A549 (cell line): ENCODE results near the gene PCNX3. TPM values are rescaled to one million over a fixed set of nuclear protein-coding genes. Genes with fewer than 3 reads are reported as not detected.

Source experiments
- ATAC-seq, 2 experiments: fragments of 200-7000 bp in 1 of 2; fragments of >200 bp in 1 of 2; cut with Nextera tagmentation in 1 of 2; cut with Tn5 transposase in 1 of 2; 3 replicates each; pipeline versions ENCODE4 v1.8.0 to v1.9.1; 2018 to 2020; ENCODE audit warnings: mild to moderate bottlenecking in 1 of 2, moderate library complexity in 1 of 2
- CTCF ChIA-PET: fragments of 300-600 bp; sonication (Branson Sonifier 250); formaldehyde crosslinking; extraction: SDS; loops from one replicate; lab custom pipeline; 2021; ENCODE audit warnings: antibody characterized with exemption, inconsistent platforms; lab: Yijun Ruan, JAX
- POLR2A ChIA-PET: fragments of 350-600 bp; formaldehyde crosslinking; extraction: SDS; loops from one replicate; lab custom pipeline; 2021; ENCODE audit warnings: antibody characterized with exemption, inconsistent platforms; lab: Yijun Ruan, JAX
- DNase-seq, 2 experiments: peaks; one replicate each; pipeline versions ENCODE4 v3.0.0 to v3.0.0-alpha.2; 2011 to 2016; ENCODE audit warnings: low read depth in 1 of 2, low spot score in 1 of 2
- FAIRE-seq: peaks from 2 replicates; lab custom pipeline; 2011; peaks lifted over from hg19 to GRCh38; lab: Jason Lieb, UNC
- H3K27ac ChIP-seq, 2 experiments: fragments of >200 bp; sonication (Bioruptor Twin); formaldehyde crosslinking; 3 replicates each; pipeline ENCODE4 v1.5.1; 2016 to 2017
- H3K4me1 ChIP-seq: fragments of >200 bp; sonication (Bioruptor Twin); formaldehyde crosslinking; 3 replicates; pipeline ENCODE4 v1.6.1; 2016
- H3K4me2 ChIP-seq: fragments of >200 bp; sonication (Bioruptor Twin); formaldehyde crosslinking; 3 replicates; pipeline ENCODE4 v1.6.1; 2016
- H3K4me3 ChIP-seq: fragments of >200 bp; sonication (Bioruptor Twin); formaldehyde crosslinking; 3 replicates; pipeline ENCODE4 v1.5.1; 2016
- H3K9me3 ChIP-seq: fragments of >200 bp; sonication (Bioruptor Twin); formaldehyde crosslinking; 3 replicates; pipeline ENCODE4 v1.6.1; 2016
- CBX8 ChIP-seq: fragments of 200-600 bp; sonication (generic); IDR thresholded peaks from 2 replicates; pipeline ENCODE4 v1.6.1; 2016
- CHD2 ChIP-seq: fragments of 150-350 bp; IDR thresholded peaks from 2 replicates; pipeline ENCODE4 v1.6.1; 2014; ENCODE audit warnings: low read length; ENCODE audit not compliant: partially characterized antibody
- EHF ChIP-seq: fragments of 250-450 bp; sonication (Bioruptor Pico); IDR thresholded peaks from 2 replicates; pipeline ENCODE4 v1.5.0; 2020; ENCODE audit warnings: mild to moderate bottlenecking
- EHMT2 ChIP-seq: fragments of 200-600 bp; sonication (generic); IDR thresholded peaks from 2 replicates; pipeline ENCODE4 v1.6.1; 2016; ENCODE audit warnings: antibody characterized with exemption, low read depth, mild to moderate bottlenecking, moderate library complexity
- HEYL ChIP-seq: fragments of 250-450 bp; sonication (Bioruptor Pico); IDR thresholded peaks from 2 replicates; pipeline ENCODE4 v1.8.0; 2021; ENCODE audit warnings: mild to moderate bottlenecking, moderate library complexity
- HOXB5 ChIP-seq: fragments of 250-450 bp; sonication (Bioruptor Pico); IDR thresholded peaks from 2 replicates; pipeline ENCODE4 v1.5.0; 2020; ENCODE audit warnings: mild to moderate bottlenecking, moderate library complexity
- JUN ChIP-seq, 2 experiments: fragments of >200 bp; sonication (Bioruptor Twin); formaldehyde crosslinking; IDR thresholded peaks; 2 replicates in 1 of 2; 3 replicates in 1 of 2; pipeline ENCODE4 v1.6.1; 2016 to 2017
- KDM1A ChIP-seq: fragments of 200-600 bp; sonication (generic); IDR thresholded peaks from 2 replicates; pipeline ENCODE4 v1.6.1; 2016; ENCODE audit warnings: low read depth, mild to moderate bottlenecking
- MAZ ChIP-seq: fragments of 150-350 bp; IDR thresholded peaks from 2 replicates; pipeline ENCODE4 v1.6.1; 2014; ENCODE audit warnings: antibody characterized with exemption, low read depth, low read length, borderline replicate concordance
- NPAS2 ChIP-seq: fragments of 250-450 bp; sonication (Bioruptor Pico); IDR thresholded peaks from 2 replicates; pipeline ENCODE4 v1.8.0; 2022; ENCODE audit warnings: mild to moderate bottlenecking, moderate library complexity, borderline replicate concordance
- RAD21 ChIP-seq, 2 experiments: fragments of >200 bp in 1 of 2; sonication (Bioruptor Twin) in 1 of 2; formaldehyde crosslinking in 1 of 2; IDR thresholded peaks in 1 of 2; conservative IDR thresholded peaks in 1 of 2; 2 replicates in 1 of 2; 3 replicates in 1 of 2; pipeline ENCODE4 v1.6.1; 2012 to 2018; ENCODE audit warnings: inconsistent platforms in 1 of 2
- RCOR1 ChIP-seq: fragments of 150-350 bp; IDR thresholded peaks from 2 replicates; pipeline ENCODE4 v1.6.1; 2014; ENCODE audit warnings: antibody characterized with exemption, low read length, low read depth
- RFX5 ChIP-seq: fragments of 450-650 bp; IDR thresholded peaks from 2 replicates; pipeline ENCODE4 v1.7.1; 2014; ENCODE audit warnings: antibody characterized with exemption, mild to moderate bottlenecking, moderate library complexity
- TFCP2L1 ChIP-seq: fragments of 250-450 bp; sonication (Bioruptor Pico); IDR thresholded peaks from 2 replicates; pipeline ENCODE4 v1.5.0; 2021; ENCODE audit warnings: mild to moderate bottlenecking
- TP53 ChIP-seq: fragments of 250-450 bp; sonication (Bioruptor Pico); IDR thresholded peaks from 2 replicates; pipeline ENCODE4 v1.5.0; 2021; ENCODE audit warnings: mild to moderate bottlenecking, moderate library complexity
- ZC3H11A ChIP-seq: fragments of 450-650 bp; IDR thresholded peaks from 2 replicates; pipeline ENCODE4 v1.6.1; 2014; ENCODE audit warnings: antibody characterized with exemption, mild to moderate bottlenecking
- ZFP36 ChIP-seq: fragments of 450-650 bp; IDR thresholded peaks from 2 replicates; pipeline ENCODE4 v1.6.1; 2014; ENCODE audit warnings: borderline replicate concordance; ENCODE audit not compliant: partially characterized antibody
- ZSCAN20 ChIP-seq: fragments of 250-450 bp; sonication (Bioruptor Pico); IDR thresholded peaks from 2 replicates; pipeline ENCODE4 v1.8.0; 2022; ENCODE audit warnings: mild to moderate bottlenecking, moderate library complexity
- WGBS: methylation state at CpG from one replicate; pipeline ENCODE4 v1.1.6; 2017; ENCODE audit errors: missing lambda C conversion rate; 5-methylcytosine and 5-hydroxymethylcytosine counted together
- polyA plus RNA-seq, 4 experiments: library from polyadenylated mRNA; depleted of rRNA in 3 of 4; stranded (reverse); fragments of >200 nt; fragmentation: RNase III in 1 of 4; extraction: RNeasy Plus Mini Kit Qiagen cat#74134 plus additional on column Dnase treatment in 1 of 4; gene quantifications; 2 replicates in 3 of 4; 3 replicates in 1 of 4; pipeline ENCODE4 v1.2.3, GENCODE V29; 2011 to 2017
- TF ChIP-seq, protein P1 (sequence below): IDR thresholded peaks from 2 replicates; pipeline ENCODE4 v1.6.1; 2012
- TF ChIP-seq, protein P2 (sequence below): fragments of >200 bp; sonication (Bioruptor Twin); formaldehyde crosslinking; IDR thresholded peaks from 2 replicates; pipeline ENCODE4 v1.6.1; 2016
- TF ChIP-seq, protein P3 (sequence below): fragments of 450-650 bp; IDR thresholded peaks from 2 replicates; pipeline ENCODE4 v1.6.1; 2014; ENCODE audit warnings: antibody characterized with exemption
- TF ChIP-seq, protein P4 (sequence below): fragments of >200 bp; sonication (Bioruptor Twin); formaldehyde crosslinking; IDR thresholded peaks from 3 replicates; pipeline ENCODE4 v1.6.1; 2016

Gene PCNX3
- polyA plus RNA-seq, 2 of the 4 experiments (the other 2 are of a cell fraction) = 14.2 to 29.7 TPM

DNA sequence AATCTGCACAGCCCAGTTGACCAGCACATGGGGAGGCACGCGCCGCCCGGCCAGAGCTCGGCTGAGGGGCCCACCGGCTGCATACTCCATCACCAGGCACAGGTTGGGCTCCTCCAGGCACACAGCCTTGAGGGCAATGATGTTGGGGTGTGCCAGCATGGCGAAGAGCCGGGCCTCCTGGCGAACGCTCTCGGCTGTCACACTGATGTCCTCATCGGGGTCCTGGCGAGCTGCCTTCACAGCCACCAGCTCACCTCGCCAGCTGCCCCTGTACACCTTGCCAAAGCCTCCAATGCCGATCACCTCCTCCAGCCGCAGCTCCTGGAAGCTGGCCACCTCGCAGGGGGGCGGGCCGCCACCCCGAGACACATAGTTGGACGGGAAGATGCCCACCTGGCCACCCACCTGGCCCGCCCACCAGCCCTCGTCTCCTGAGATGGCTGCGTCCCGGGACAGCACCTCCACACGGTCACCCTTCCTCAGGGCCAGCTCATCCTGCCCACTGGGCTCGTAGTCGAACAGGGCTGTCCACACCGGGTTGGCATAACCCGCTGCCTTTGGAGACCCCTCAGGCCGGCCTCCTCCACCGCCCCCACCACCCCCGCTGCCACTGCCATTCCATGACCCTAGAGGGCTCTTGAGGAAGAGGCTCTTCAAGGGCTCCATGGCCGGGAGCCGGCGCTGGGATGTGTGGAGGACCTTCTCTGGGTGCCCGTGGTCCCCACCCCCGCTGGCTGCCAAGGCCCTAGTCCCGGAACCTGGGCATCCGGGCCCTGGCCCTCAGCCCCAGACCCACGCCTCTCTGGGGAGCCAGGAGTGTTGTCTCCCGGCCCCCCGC lies 2.3 kb upstream of the PCNX3 start:
- WGBS = 56% methylated on average over 27 of the region's 43 CpGs
- ATAC-seq (peak; percentile 3 to 6; a peak in 4 of 6 replicates), FAIRE-seq (no peak), DNase-seq (peak in 1 of 2 experiments; percentile 52)
- H3K4me2 ChIP-seq = peak overlapping the region; percentile 77
- ChIA-PET POLR2A (interaction anchor here (1.5 kb wide), 1 partner anchor 39 kb away, joined by 3 read pairs; no protein-coding TSS in a partner anchor), CTCF (interaction anchor here (0.7 to 20.1 kb wide), 9 partner anchors 13 to 271 kb away, joined by 3 to 249 read pairs (median 4); partner anchors contain the start of genes FAM89B and KCNK7)
- H3K4me1 ChIP-seq = peaks cover 45% of the 10 kb centered on the region
- H3K4me3 ChIP-seq = peak overlapping the region; percentile 92
- peak overlapping the region; percentile 96 to 98 for H3K27ac ChIP-seq
- H3K9me3 ChIP-seq = no peaks in the 10 kb centered on the region
- TF ChIP-seq EHF (CRISPR knock-in tag) (no peak), NPAS2 (no peak), CBX8 (no peak), RFX5 (no peak), TFCP2L1 (no peak), RCOR1 (no peak), ZSCAN20 (no peak), RAD21 (conservative IDR thresholded peaks at IDR 0.05 in 1 of 2, IDR thresholded peaks at IDR 0.05 in 1 of 2) (no peak), EHMT2 (no peak), HEYL (CRISPR knock-in tag) (no peak), CHD2 (no peak)
- TF ChIP-seq, protein P1, sequence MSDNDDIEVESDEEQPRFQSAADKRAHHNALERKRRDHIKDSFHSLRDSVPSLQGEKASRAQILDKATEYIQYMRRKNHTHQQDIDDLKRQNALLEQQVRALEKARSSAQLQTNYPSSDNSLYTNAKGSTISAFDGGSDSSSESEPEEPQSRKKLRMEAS = no peak
- TF ChIP-seq, protein P2, sequence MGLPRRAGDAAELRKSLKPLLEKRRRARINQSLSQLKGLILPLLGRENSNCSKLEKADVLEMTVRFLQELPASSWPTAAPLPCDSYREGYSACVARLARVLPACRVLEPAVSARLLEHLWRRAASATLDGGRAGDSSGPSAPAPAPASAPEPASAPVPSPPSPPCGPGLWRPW = no peak
- TF ChIP-seq, protein P3, sequence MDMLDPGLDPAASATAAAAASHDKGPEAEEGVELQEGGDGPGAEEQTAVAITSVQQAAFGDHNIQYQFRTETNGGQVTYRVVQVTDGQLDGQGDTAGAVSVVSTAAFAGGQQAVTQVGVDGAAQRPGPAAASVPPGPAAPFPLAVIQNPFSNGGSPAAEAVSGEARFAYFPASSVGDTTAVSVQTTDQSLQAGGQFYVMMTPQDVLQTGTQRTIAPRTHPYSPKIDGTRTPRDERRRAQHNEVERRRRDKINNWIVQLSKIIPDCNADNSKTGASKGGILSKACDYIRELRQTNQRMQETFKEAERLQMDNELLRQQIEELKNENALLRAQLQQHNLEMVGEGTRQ = no peak
- TF ChIP-seq, protein P4, sequence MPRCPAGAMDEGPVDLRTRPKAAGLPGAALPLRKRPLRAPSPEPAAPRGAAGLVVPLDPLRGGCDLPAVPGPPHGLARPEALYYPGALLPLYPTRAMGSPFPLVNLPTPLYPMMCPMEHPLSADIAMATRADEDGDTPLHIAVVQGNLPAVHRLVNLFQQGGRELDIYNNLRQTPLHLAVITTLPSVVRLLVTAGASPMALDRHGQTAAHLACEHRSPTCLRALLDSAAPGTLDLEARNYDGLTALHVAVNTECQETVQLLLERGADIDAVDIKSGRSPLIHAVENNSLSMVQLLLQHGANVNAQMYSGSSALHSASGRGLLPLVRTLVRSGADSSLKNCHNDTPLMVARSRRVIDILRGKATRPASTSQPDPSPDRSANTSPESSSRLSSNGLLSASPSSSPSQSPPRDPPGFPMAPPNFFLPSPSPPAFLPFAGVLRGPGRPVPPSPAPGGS = no peak

DNA sequence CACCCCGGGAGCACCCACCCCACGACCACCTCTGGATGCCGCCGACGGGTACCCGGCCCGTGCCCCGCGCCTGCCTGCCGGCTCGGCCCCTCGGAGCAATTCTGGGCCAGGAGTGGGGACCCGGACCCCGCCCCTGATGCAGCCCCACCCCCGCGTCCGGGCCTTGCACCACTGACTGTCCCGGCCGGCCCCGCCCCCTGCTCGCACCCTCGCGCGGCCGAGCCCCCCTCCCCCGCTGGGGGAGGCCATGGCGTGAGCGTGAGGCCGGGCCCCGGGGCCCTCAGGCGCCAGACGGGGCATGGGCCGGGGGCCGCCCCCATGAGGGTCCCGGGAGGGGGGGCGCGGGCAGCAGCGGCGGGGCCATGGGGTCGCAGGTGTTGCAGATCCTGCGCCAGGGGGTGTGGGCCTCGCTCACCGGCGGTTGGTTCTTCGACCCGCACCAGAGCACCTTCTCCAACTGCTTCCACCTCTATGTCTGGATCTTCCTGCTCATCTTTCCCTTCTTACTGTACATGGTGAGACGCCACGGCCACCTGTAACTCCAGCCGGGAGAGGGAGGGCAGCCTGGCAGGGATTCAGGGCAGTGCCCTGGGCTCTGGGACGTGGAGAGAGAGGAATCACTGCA lies 486 bp downstream of the PCNX3 start:
- 0% methylated on average over 11 of the region's 50 CpGs for WGBS
- ChIA-PET POLR2A (interaction anchor here (0.7 to 1.4 kb wide), 15 partner anchors 13 to 386 kb away, joined by 3 to 9 read pairs (median 4); partner anchors contain the start of genes BANF1, EIF1AD, FAM89B and FIBP), CTCF (interaction anchor here (0.9 to 20.1 kb wide), 8 partner anchors 10 to 406 kb away, joined by 3 to 249 read pairs (median 6); partner anchors contain the start of genes FAM89B and KCNK7)
- Histone ChIP-seq H3K4me2 (peak overlapping the region; percentile 98), H3K27ac (peak overlapping the region; percentile 86 to 98), H3K4me3 (peak overlapping the region; percentile 87), H3K9me3 (no peaks in the 10 kb centered on the region), H3K4me1 (peaks cover 33% of the 10 kb centered on the region)
- DNase-seq = peak; percentile 46 to 47
- TF ChIP-seq MAZ (no peak), ZC3H11A (no peak), TP53 (CRISPR knock-in tag) (no peak), ZFP36 (no peak), KDM1A (no peak), JUN (IDR thresholded peaks at IDR 0.05) (peak in 1 of 2 experiments; percentile 16; a peak in 2 of 5 replicates), HOXB5 (CRISPR knock-in tag) (no peak)
- TF ChIP-seq, all 56 proteins: peak for 1
- FAIRE-seq (no peak), ATAC-seq (peak in 1 of 2 experiments; percentile 2; a peak in 1 of 6 replicates)
